G401.6 (cell line): ENCODE results near the gene ZNF524.
A peak's percentile ranks its signal among the peaks of the same experiment; 100 is the strongest.

Experiments
- FAIRE-seq: peaks from 2 replicates; lab custom pipeline; 2012; peaks lifted over from hg19 to GRCh38; lab: Jason Lieb, UNC

The ZNF524 gene

DNA sequence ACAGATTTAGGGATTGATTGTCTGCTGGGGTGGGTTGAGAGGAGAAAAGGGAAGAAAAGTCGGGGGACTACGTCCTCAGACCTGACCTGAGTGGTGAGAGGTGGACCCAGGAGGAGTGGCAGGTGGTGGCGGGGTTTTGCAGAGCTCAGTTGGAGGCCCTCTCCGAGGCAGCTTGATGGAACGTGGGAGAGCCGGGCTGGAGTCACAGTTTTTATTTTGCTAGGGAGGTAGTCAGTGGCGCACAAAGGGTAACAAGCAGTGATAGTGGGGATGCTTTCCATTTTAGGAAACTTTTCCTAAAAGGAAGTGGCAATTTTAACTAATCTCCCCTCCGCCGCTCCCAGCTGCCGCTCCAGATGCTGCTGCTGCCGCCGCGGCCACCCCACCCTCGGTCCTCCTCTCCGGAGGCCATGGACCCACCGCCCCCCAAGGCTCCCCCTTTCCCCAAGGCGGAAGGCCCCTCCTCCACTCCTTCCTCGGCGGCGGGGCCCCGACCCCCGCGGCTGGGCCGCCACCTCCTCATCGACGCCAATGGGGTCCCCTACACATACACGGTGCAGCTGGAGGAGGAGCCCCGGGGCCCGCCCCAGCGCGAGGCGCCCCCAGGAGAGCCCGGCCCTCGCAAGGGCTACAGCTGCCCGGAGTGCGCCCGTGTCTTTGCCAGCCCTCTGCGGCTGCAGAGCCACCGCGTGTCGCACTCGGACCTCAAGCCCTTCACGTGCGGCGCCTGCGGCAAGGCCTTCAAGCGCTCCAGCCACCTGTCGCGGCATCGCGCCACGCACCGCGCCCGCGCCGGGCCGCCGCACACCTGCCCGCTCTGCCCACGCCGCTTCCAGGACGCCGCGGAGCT is 42.3 kb downstream of the ZNF524 start:
- FAIRE-seq: no peak

DNA sequence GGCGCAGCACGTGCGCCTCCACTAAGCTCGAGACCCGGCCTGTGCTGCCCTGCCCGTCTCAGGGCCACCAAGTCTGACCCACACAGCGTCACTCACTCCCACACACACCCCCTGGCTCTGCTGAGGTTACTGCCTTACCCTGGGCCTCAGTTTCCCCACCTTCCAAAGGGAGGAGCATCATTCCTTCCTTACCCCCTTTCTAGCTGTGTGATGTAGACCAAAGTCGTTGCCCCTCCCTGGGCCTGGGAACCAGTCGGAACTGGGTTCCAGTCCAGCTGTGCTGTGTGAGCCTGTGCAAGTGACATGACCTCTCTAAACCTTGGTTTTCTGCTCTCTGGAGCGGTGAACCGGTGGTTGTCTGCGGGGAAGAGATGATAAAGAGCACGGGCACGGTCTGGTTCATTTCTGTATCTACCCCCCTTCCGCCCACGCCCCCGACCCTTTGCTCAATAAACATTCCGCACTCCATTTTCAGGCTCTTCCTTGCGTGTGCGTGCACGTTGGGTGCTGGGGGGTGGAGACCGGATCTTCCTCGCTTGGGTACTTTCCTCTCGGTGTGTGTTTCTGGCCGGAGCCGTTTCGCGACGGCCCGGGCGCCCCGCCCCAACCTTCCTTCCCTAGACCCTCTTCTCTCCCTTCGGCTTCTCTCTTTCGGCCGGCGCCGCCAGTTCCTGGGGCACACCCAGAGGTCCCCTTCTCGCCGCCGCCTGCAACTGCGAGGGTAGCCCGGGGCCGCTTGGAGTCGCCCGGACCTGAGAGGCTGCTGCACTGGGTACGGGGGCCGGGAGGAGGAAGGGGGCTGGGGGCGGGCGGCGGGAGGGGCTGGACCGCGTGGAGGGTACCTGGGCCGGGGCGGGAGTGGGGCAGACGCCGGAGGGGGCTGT is 43.2 kb downstream of the ZNF524 start, which contains the start of gene ZNF581:
ZNF581 (plus strand) TSS at position 647 of the 884 bp plus-strand sequence. CDS start 923 bp downstream, outside the sequence.
- FAIRE-seq: peak; percentile 77

DNA sequence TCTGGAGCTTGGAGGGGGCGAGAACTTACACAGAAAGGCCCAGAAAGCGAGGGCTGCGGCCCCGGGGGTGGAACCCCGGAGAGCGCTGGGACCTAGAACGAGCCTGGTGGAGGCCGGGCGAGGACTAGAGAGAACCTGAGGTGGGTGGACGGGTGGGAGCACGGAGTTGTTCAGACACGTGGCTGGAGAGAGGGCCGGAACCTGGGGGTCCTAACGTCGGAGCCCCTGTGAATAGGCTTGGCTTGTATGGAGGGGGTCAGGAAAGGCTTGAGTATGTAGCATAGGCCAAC is 43.7 kb downstream of the ZNF524 start:
- FAIRE-seq: no peak

DNA sequence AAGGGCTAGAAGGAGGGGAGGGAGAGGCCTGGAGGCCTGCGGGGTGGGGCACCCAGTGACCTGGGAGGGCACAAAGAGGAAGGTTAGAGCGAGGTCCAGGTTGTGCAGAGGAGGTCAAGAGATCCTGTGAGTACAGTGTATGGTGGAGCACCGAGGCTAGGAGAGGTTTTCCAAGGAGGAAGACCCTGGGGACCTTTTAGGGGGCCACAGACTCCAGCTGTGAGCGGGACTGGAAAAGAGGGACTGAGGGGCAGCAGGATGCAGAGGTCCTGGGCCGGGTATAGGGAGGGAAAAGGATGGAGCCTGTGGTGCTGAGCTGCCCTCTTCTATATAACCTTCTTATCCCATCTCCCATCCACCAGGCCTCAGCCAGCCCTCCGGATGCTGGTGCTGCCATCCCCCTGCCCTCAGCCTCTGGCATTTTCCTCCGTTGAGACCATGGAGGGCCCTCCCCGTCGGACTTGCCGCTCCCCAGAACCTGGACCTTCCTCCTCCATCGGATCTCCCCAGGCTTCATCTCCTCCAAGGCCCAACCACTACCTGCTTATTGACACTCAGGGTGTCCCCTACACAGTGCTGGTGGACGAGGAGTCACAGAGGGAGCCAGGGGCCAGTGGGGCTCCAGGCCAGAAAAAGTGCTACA is 44.2 kb downstream of the ZNF524 start:
- no peak for FAIRE-seq

DNA sequence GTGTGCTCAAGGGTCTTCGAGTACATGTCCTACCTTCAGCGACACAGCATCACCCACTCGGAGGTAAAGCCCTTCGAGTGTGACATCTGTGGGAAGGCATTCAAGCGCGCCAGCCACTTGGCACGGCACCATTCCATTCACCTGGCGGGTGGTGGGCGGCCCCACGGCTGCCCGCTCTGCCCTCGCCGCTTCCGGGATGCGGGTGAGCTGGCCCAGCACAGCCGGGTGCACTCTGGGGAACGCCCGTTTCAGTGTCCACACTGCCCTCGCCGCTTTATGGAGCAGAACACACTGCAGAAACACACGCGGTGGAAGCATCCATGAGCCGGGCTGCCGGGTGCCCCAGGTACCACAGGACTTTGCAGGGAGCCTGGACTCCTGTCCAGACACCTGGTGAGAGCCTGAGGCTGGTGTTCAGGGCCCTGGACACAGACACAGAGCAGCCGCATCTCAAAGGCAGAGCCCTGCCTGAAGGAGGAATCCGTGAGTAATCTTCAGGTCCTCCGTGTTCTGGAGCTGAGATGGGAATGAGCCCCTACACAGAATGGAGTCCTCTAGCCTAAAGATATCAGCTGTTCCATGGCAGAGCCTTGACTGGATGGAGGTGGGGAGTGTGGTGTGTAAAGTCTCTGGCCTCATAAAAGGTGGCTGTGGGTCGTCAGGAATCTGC is 44.9 kb downstream of the ZNF524 start:
- no peak for FAIRE-seq

DNA sequence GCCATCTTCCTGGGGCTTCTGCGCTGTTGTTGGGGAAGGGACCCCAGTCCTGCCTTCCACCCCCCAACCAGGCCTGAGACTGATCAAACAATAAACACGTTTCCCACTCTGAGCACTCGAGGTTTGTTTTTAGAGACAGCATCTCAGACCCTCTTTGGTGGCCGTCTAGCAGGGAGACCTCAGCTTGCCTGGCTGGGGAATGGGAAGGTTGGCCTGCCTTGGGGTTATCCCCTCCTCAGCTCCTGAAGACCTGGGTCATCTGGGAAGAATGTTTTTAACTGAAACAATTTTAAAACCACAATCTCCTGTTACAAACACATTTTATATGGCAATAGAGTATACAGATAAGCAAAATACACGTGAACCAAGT is 45.4 kb downstream of the ZNF524 start:
- no peak for FAIRE-seq

DNA sequence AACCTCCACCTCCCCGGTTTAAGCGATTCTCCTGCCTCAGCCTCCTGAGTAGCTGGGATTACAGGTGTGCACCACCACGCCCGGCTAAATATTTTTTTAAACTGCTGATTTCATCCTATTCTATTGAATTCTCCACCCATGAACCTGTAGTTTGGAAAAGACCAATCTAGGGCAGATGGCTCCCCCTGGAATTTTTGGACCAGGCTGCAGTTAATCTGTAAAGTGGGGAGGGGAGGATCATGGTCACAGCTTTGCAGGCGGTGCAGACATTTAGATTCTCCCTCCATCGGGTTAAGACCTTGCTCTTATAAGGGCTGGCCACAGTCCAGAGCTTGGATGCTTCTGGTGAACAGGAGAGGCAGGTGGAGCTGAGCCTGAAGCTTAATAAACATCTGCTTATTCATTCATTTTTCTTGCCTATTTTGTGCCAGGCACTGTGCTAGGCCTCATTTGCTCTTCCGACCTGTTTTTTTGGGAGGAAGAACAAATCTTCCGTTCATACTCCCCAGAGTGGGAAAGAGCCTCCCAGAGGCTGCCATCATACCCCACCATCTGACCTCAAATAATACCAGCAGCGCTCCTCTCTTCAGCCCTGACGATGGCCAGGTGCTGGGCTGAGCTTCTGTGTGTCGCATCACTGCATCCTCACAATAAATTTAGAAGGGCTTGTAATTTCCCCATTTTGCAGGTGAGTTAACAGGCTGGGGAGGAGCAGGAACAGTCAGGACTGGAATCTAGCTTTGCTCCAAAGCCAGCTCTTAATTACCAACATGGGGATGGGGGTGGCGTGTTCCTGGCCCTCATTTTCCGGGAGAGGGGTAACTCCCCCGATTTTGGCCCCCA is 47.0 kb downstream of the ZNF524 start:
- FAIRE-seq: no peak

DNA sequence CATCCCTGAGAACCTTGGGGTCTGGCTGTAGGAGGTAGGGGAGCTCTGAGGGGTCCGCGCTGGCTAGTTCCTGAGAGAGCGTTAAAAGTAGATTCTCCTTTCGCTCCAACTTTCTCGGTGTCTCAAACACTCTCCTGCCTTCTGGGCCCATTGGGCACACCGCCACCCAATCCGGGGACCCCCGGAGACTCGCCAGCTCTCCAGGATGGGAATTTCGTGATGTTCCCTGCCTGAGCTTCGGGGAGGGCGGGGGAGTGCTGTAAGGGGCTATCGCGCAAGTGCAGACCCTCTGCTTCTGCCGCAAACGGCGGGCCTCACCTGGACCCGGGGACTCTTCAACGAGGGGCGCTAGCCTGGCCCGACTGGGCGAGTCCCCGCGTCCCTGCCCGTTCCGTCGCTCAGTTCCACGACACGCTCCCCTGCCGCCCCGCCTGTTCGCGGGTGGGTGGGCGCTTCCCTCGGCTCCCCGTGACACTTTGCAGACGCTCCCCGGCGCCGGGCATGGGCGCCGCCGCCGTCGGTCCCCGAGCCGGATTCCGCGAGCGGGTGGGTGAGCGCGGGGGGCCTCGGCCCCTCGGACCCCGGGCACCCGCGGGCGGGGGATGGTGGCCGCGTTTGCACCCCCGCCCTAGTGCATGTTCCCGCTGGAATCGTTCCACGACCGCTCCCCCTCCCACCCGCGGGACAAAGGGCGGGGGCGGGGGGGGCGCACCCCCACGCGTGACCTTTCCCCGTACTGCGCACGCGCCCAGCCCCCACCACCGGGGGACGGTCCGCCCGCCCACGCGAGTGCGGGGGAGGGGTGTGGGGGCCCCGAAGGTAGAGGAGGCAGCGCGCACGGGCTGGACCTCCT is 47.9 kb downstream of the ZNF524 start, which contains the start of gene CCDC106:
CCDC106 (plus strand) TSS at position 481 of the 853 bp plus-strand sequence. CDS start 835 bp downstream, outside the sequence.
- FAIRE-seq: peak; percentile 78

DNA sequence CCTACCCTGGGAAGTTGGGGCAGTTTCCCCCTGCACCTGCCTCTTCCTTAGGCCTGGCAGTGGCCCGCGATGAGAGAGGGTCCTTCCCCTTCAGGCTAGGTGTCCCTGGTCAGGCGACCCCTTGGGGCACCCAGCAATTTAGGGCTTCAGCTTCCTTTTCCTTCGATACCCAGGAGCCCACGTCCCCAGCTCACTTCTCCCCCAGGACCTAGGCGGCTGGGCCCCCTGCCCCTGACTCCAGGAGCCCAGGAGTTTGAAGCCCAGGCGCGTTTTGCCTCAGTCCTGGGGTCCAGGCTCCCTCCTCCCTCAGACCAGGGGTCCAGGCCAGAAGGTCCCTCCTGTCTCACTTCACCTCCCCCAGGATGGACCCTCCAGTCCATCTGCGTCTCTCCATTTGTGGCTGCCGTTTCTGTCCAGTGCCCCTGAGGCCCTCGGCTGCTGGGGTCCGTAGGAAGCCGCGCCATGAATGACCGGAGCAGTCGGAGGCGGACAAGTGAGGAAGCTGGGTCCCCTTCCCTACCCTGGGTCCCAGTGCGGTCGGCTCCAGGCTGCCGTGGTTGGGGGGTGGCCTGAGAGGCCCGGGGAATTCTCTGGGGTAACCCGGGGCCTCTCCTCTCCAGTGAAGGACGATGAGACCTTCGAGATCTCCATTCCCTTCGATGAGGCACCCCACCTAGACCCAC is 48.6 kb downstream of the ZNF524 start:
- FAIRE-seq: no peak

DNA sequence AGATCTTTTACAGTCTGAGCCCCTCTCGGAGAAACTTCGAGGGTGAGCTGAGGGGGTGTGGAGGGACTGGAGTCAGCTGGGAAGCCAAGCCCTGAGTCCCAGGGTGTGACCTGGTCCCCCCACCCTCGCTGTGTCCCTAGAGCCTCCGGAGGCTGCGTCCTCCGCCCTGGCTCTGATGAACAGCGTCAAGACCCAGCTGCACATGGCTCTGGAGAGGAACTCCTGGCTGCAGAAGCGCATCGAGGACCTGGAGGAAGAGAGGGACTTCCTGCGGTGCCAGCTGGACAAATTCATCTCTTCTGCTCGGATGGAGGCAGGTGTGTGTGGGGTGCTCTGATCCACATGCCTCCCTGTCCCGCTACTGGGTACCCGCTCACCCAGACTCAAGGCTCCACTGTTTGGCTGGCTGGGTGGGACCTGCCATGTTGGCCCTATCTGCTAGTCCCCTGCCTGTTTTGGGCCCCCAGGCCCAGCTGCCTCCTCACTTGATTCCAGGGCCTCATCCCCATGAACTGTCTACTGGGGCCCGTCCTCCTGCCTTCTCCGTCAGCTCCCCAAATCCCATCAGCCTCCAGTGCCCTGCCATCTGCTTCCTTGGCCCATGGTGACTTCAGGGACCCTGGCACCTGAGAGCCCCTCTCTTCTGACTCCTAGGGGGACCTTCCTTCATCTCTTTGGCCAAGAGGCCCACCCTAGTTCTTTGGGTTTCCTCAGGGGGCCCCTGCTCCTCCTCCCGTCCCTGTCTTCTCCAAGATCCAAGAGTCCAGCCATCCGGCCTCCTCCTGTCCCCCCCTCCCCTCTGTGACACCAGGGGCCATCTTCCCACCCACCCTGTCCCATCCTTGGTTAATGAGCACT is 49.4 kb downstream of the ZNF524 start:
- FAIRE-seq: no peak

DNA sequence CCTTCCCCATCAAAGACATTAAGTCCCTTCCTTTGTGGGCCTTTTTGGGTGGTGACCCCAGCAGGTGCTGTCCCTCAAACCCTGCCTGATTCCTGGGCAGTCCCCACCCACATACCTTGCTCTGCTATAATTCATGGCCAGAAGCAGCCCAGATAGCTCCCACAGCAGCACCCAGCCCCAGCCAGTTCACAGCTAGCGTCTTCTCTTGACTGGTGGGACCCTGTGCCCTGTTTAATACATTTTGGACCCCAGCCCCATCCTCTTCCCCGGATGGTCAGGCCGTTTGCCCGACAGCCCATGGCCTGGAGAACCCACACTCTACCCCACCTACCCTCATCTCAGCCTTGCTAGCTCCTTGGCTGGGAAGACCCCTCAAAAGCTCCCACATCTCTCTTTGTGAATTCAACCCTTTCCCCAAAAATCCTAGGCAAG is 50.1 kb downstream of the ZNF524 start:
- FAIRE-seq: no peak

DNA sequence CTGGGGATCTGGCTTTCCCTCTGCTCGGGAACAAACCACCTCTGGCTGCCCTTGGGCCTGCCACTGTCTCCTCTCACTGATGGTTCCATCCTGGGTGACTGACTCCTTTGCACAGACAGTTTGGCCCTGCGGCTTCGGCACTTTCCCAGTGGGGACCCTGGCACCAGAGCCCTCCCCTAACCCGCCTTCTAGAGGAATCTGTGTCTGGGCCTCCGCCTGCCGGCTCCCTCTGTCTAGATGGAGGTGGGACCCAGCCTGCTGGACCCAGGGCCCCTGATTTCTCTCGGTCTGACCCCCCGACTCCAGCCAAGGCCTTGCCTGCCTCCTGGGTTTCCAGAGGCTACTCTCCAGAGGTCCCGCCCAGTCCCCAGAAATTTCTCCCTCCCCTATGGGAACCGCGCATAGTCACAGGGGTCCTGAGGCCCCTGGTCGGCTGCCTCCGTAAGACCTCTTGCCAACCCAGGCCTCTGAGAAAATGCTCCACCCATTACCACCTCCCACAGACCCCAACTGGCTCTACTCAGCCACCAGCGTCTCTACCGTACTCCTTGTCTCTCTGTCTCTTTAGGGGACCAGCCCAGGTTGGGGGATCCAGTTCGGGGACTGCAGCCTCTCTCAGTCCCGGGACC is 50.6 kb downstream of the ZNF524 start:
- FAIRE-seq: no peak

DNA sequence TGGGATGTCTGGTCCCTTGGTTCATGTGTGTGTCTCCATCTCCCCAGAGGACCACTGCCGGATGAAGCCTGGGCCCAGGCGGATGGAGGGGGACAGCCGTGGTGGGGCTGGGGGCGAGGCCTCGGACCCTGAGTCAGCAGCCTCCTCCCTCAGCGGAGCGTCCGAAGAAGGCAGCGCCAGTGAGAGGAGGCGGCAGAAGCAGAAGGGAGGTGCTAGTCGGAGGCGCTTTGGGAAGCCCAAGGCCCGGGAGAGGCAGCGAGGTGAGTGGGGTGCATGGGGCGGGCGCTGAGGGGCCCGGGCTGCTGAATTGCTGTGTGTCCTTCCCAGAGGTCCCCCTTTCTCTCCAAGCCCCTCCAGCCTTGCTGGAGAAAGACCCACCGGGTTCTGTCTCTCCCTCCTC is 51.1 kb downstream of the ZNF524 start:
- no peak for FAIRE-seq

DNA sequence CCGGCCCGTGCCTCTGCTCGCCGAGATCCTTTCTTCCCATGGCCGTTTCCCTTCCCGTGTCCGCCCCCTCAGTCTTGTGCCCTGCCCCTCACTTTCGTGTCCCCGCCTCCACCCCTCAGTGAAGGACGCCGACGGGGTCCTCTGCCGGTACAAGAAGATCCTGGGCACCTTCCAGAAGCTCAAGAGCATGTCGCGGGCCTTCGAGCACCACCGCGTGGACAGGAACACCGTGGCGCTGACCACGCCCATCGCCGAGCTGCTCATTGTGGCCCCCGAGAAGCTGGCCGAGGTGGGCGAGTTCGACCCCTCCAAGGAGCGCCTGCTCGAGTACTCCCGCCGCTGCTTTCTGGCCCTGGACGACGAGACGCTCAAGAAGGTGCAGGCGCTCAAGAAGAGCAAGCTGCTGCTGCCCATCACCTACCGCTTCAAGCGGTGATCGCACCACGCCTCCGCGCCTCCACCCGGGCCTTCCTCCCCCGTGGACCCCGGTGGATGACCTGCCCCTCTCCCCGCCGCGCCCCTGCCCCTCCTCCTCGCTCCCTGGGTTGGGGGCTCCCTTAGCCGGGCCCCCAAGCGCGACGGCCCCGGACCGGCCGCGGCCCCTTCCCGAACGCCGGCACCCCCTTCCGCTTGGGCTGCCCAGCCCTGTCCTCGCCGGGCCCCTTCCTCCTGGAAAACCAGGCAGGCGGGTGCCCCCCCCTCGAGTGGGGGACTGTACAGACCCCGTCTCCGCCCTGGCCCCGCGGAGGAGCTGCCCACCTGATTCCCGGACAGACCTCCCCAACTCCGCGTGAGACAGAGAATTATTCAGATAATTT is 52.4 kb downstream of the ZNF524 start:
- FAIRE-seq: no peak
